Activated CD8-positive, alpha-beta memory T cell treated with anti-CD3 and anti-CD28 coated beads, Interleukin-2, amount 50 U/mL, for 4 hours (primary cell): ENCODE data around the gene MED22.
"Not testable (repeated sequence)": the region's sequence is repeated elsewhere in the genome, so short reads cannot be mapped to it uniquely, and the experiment has no call there.

Experiments
- DNase-seq: peaks from one replicate; pipeline ENCODE4 v3.0.0-alpha.2; 2020

The MED22 gene

DNA sequence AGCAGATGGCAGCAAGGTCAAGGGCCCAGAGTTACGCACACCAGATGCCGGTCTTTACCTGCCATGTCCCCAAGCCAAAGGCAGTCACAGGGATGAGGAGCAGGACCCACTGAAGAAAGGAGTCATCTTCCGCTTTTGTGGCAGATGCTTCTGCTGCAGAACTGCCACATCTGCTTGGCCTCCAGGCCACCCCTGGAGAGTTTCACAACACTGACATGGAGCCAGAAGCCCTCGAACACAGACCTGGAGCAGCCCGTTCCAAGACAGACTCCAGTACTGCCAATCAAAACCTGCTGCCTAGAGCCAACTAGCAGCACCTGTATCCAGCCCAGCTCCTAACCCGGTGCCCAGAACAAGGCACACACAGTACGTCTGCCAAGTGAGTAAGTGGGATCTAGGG lies 6.8 kb upstream of the MED22 start:
- DNase-seq: no peak

DNA sequence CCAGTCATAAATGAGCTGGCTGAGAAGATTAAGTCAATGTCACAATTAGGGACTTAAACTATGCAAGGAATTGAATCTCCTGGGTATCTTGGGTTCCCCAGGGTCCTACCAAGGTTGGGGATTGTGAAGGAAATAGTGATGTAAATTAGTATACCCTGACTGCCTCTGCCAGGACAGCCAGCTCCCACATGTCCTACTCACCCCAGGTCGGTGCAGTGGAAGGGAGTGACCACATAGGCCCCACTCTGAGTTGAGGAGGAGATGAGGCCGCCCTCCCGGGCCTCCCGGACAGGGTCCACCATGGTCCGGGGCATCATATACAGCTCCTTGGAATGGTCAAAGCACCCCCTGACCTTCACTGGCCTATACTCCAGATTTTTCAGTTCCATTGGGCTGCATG lies 5.6 kb upstream of the MED22 start:
- DNase-seq: no peak

- no peak for DNase-seq
These were observed 4.9 kb upstream of the MED22 start for GRCh38 chr9:133352635-133353340.

GRCh38 chr9:133351908-133352634 lies 4.1 kb upstream of the MED22 start:
- DNase-seq: peak; percentile 44

DNA sequence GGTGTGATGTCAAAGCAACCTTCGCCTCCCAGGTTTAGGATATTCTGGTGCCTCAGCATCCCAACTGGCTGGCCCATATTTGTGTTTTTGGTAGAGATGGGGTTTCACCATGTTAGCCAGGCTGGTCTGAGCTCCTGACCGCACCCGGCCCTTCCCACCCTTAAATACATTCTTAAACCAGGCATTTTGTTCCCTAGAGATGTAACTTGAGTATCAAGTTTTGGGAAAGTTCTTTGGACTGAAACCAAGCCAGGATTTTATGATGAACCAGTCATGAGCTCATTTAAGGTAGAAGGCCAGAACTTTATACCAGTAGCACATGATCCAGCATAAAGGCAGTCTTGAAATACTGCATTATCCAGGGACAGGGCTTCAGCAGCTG lies 3.6 kb upstream of the MED22 start:
- DNase-seq: no peak

GRCh38 chr9:133349965-133350616 lies 2.2 kb upstream of the MED22 start:
- no peak for DNase-seq

GRCh38 chr9:133348718-133349573 lies 1.0 kb upstream of the MED22 start:
- DNase-seq: no peak

DNA sequence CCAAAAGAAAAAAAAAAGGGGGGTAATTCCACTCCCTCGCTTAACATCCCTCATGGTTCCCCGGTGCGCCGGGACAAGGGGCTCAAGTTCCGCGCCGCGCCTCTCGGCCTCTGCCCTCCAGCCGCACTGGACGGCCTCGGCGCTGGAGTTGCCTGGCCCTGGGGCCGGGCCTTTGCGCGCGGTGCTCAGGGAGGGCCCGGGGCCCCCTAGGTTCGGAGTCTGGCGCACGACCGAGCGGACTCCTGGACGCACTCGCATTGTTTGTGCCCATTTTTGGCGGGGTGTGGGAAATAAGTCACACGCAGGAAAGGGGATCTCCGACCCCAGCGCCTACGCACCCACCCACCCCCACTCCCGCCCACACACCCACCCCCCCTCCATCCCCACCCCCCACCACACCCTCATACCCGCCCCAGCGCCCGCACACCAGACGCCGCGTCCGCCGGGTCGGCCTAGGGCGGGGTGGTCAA lies 381 bp downstream of the MED22 start:
- DNase-seq: peak; percentile 55

GRCh38 chr9:133346021-133346785 lies 1.7 kb downstream of the MED22 start:
- no peak for DNase-seq

GRCh38 chr9:133345596-133345995 lies 2.3 kb downstream of the MED22 start:
- DNase-seq: no peak

GRCh38 chr9:133344979-133345378 lies 3.0 kb downstream of the MED22 start:
- DNase-seq: no peak

DNA sequence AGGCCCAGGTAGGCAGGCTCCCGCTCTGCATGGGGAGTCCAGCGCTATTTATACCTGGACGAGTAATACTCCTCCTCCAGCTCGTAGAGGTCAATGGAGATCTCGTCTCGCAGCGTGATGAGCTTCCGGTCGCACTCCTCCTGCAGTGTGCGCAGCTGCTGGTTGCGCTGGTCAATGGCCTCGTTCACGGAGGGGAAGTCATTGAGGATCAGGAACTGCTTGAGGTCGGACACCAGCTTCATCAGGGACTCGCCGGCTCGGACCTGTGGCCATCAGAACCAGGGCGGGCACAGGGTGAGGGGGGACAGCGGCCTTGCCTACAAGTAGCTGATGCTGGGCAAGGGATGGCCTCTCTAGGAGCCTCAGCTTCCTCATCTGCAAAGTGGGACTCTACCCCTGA lies 3.9 kb downstream of the MED22 start:
- no peak for DNase-seq

GRCh38 chr9:133342570-133342969 lies 5.4 kb downstream of the MED22 start:
- DNase-seq: no peak

- DNase-seq: no peak
These were observed 5.9 kb downstream of the MED22 start for GRCh38 chr9:133342069-133342406.

GRCh38 chr9:133341369-133342068 lies 6.4 kb downstream of the MED22 start:
- DNase-seq: no peak

DNA sequence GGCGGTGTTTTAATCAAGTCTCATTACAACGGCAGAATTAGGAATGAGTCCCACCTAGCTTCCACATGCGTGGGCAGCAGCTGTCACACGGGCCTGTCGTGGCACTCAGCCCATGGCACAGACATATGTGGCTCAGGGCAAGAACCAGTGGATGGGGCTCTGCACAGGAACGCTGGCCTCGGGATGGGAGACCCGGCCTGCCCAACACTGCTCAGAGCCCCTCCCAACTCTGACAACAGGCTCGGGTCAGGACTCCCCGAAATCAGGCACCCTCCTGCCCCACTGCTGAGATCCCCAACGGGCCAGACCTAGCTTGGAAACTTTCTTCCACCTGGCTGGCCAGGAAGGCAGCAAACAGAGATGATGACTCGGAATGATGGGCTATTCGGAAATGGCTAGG lies 7.0 kb downstream of the MED22 start:
- no peak for DNase-seq

DNA sequence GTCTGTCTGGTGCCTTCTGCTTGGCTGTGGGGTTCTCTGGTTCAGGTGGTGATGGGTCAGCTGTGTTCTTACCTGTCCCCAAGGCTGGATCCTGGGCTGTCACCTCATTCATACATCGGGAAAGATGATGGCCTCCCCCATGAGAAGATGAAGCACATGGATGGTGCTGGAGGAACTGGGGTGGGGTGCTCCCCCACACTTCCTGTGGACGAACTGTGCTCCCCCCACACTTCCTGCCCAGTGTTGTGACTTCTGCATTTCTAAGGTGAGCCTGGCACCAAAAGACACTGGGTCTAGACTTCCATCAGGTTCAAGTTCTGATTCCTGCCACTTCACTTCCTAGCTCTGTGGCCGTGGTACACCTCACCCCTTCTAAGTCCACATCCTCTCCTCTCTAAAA lies 7.7 kb downstream of the MED22 start:
- no peak for DNase-seq

DNA sequence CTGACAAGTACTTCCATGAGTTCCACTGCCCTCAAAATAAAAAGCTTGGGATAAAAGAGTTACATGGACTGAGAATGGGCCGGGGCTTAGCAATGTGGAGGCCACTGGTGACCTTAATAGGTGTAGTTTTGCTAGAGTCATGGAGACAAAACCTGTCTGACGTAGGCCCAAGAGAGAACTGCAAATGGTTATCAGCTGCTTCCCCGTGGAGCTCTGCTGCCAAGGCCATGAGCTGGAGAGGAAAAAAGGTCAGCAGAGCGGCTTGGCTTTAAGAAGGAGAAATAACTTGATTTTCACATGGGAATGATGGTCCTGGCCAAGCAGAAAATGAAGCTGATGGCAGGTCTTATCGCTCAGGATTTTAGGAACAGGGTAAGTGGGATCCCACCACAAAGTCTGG lies 8.3 kb downstream of the MED22 start:
- DNase-seq: no peak

DNA sequence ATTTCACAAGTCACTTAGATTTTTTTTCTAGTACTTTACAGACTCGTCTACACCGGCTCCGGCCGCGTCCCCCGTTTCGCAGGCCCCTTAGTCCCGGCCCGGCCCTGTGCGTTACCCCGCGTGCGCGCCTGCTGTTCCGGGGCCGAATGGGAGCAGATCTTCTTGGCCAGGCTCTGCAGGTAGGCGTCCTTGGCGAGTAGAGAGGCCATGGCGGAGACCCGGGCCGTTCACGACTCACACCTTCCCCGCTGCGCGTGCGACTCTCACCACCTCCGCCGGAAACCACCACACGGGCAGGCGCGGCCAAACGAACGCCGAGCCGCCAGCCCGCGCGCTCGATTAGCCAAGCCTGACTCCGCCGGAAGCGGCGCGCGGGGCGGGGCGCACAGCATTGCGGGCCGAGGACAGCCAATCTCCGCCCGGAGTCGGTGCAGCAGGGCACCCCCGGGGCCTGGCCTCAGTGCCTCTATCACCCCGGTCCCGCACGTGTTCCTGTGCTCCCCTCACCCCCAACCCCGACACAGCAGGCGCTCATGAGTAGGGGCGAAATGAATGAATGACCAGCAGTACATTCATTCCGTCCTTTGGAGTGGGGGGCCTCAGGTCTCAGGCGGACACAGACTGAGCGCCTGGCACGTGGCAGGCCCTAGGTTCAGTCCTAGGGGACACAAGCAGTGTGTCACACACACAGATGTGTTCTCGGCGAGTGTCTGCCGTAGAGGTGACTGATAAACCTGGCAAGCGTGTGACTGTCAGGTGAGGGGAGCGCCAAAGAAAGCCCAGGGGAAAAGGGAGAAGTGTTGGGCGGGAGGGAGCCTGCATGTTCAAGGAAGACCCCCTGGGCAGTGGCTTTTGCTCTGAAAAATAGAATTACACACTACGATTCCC lies 11.8 kb downstream of the MED22 start, which contains the start of gene SURF6:
SURF6 (minus strand) TSS at position 265 of the 888 bp plus-strand sequence; CDS start at position 209, 56 bp downstream.
- DNase-seq: peak; percentile 94

GRCh38 chr9:133334888-133335287 lies 13.0 kb downstream of the MED22 start:
- not testable (repeated sequence) for DNase-seq
